ENCODE measurements around the gene PSORS1C1. TPM values are rescaled to one million over a fixed set of nuclear protein-coding genes. Genes with fewer than 3 reads are reported as not detected.

Gene PSORS1C1
- total and polyA plus RNA-seq, 5 donors, result 1.4 to 6.5 (median 4.5) TPM

DNA sequence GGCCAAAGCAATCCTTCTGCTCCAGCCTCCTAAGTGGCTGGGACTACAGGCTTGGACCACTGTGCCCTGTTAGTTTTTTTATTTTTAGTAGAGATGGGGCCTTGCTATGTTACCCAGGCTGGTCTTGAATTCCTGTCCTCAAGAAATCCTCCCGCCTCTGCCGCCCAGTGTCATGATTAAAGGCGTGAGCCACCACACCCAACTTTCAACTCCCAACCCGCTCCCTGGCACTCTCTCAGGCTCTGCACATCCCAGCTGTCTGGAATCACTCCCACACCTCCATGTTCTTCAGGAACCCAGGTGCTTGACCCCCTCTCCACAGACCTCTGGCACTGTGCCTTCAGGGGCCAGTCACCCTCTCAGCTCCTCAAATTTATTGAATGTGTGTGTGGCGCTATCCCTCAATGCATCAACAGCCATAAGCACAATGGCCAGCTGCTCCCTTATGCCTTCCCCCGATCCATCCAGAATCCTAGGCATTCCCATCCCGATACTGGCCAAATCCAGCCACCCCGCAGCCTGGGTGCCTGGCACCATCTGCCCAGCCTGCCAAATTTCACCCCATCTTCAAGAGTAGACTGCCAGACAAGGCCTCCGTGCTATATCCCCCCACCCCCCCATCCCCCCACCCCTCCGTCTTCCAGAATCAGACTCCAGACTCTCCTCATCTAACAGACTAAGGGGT, 56.5 kb downstream of the PSORS1C1 start:
- DNase-seq (no peak), ATAC-seq (no peak)
- no peak overlapping the region for H3K4me3 ChIP-seq (ENCODE audit: low read length)
- H3K27me3 ChIP-seq (ENCODE audit: control insufficient read depth, insufficient read depth), result no peaks in the 10 kb centered on the region
- no peaks in the 10 kb centered on the region for H3K9me3 ChIP-seq (ENCODE audit: control insufficient read depth, low read length)
- H3K27ac ChIP-seq (ENCODE audit: low read length), result no peak overlapping the region
- intact Hi-C loops (cut with DNase I), result no loop called here
- no peaks in the 10 kb centered on the region for H3K4me1 ChIP-seq (ENCODE audit: control insufficient read depth, insufficient read depth, low read length)
- 90% methylated on average over 10 of the region's 10 CpGs for WGBS

DNA sequence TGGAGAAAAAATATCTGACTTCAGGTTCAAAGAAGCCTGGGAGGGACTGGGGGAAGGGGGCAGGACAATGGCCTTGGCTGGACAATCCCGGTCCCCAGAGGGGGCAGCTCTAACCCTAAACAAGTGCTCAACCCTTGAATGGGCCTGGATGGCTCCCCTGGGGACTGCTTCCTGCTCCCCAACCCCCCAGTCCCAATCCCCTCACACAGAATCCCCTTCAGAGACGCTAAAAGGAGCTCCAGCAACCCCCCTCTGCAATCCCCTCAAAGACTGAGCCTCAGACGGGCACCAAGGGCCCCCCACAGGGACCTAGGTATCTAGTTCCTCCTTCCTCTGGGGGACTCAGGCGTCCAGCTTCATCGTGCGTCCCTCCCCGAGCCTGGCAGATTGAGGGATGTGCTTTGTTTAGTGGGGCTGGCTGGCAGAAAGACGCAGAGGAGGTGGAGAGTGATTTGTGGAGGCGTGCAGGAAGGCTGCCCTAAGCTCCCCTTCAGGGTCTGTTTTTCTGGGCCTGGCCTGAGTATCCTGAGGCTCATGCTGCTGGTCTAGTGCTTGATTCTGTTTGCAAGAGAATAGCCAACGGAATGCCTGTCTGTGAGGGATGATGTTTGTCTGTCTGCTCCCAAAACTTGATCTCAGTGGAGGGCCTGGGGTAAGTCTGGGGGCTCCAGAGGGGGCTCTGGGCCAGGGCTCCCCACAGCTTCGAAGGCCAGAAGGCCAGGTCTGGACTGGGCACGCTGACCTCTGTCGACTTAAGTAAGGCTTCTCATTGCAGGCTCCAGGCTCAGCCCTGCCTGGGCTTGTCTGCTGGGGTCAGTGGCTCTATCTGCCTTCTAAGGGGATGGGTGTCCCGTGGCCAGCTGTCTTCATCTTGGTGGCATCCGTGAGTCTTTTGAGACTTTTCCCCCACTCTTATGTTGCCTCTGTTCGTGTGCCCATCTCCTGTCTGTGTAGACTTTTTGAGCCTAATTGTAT, 57.6 kb downstream of the PSORS1C1 start:
- DNase-seq (no peak), ATAC-seq (no peak)
- H3K4me3 ChIP-seq (ENCODE audit: low read length), result no peak overlapping the region
- H3K4me1 ChIP-seq (ENCODE audit: control insufficient read depth, insufficient read depth, low read length), result no peaks in the 10 kb centered on the region
- no peaks in the 10 kb centered on the region for H3K27me3 ChIP-seq (ENCODE audit: control insufficient read depth, insufficient read depth)
- H3K9me3 ChIP-seq (ENCODE audit: control insufficient read depth, low read length), result no peaks in the 10 kb centered on the region
- no peak overlapping the region for H3K27ac ChIP-seq (ENCODE audit: low read length)
- WGBS, result 65% methylated on average over 16 of the region's 16 CpGs
- intact Hi-C loops (cut with DNase I), result no loop called here

DNA sequence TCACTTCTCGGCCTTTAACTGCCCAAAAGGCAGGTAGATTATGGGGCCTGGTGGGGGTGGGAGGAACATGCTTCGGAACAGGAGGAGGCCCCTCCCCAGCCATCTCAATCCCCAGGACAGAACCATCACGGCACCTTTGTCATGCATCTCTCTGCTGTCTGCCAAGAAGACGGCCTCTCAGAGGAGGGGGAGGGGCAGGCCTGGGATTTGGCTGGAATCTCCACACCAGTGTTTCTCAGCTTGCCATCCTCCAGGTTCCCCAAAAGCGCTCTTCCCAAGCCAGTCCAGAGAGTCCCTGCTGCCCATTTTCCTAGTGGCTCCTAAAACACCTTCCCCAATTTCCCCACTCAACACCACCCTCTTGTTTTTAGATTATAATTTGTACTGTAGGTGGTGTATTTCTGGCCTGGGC, 58.4 kb downstream of the PSORS1C1 start:
- 53% methylated on average over 5 of the region's 5 CpGs for WGBS
- ATAC-seq, result no peak
- Histone ChIP-seq H3K4me3 (ENCODE audit: low read length) (no peak overlapping the region), H3K27ac (ENCODE audit: low read length) (no peak overlapping the region), H3K9me3 (ENCODE audit: control insufficient read depth, low read length) (no peaks in the 10 kb centered on the region), H3K4me1 (ENCODE audit: control insufficient read depth, insufficient read depth, low read length) (no peaks in the 10 kb centered on the region), H3K27me3 (ENCODE audit: control insufficient read depth, insufficient read depth) (no peaks in the 10 kb centered on the region)
- DNase-seq, result no peak
- intact Hi-C loops (cut with DNase I), result no loop called here

DNA sequence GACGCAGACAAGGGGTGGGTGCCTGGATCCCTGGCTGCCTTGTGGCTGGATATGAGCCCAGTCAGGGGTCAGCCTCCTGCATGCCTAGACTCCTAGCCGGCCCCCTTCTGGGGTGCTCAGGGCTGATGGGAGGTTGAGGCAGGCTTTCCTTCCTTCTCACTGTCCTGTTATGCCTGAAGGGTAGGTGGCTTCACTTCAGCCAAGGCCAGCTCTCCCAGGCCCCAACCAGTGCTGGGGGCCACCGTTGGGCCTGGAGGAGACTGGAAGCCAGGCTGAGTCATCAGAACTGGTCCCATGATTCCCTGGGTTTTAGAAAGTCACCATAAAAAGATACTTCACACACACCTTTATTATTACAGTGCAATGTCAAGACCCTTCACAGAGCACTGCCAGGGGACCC, 58.8 kb downstream of the PSORS1C1 start:
- H3K4me3 ChIP-seq (ENCODE audit: low read length), result no peak overlapping the region
- no peaks in the 10 kb centered on the region for H3K27me3 ChIP-seq (ENCODE audit: control insufficient read depth, insufficient read depth)
- DNase-seq, result no peak
- H3K4me1 ChIP-seq (ENCODE audit: control insufficient read depth, insufficient read depth, low read length), result no peaks in the 10 kb centered on the region
- H3K27ac ChIP-seq (ENCODE audit: low read length), result no peak overlapping the region
- WGBS, result 64% methylated on average over 3 of the region's 3 CpGs
- ATAC-seq, result no peak
- no peaks in the 10 kb centered on the region for H3K9me3 ChIP-seq (ENCODE audit: control insufficient read depth, low read length)
- intact Hi-C loops (cut with DNase I), result no loop called here

DNA sequence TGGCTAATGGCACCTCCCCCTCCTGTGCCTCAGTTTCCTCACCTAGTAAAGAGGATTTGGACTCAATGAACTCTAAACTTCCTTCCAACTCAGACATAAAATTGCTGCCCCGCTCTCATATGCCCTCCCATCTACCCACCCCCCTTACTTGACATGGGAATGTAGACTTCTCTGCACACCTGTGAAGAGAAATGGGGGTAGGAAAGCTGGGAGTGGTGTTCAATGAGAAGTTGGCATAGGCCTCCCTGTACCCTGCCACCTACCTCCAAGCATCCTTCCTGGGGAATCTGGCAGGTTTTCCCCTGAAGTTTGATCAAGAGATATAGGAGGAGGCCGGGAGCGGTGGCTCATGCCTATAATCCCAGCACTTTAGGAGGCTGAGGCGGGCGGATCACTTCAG, 59.8 kb downstream of the PSORS1C1 start:
- Histone ChIP-seq H3K27me3 (ENCODE audit: control insufficient read depth, insufficient read depth) (no peaks in the 10 kb centered on the region), H3K4me3 (ENCODE audit: low read length) (no peak overlapping the region), H3K4me1 (ENCODE audit: control insufficient read depth, insufficient read depth, low read length) (no peaks in the 10 kb centered on the region), H3K9me3 (ENCODE audit: control insufficient read depth, low read length) (no peaks in the 10 kb centered on the region), H3K27ac (ENCODE audit: low read length) (no peak overlapping the region)
- no peak for ATAC-seq
- 91% methylated on average over 5 of the region's 5 CpGs for WGBS
- no peak for DNase-seq
- intact Hi-C loops (cut with DNase I), result no loop called here

DNA sequence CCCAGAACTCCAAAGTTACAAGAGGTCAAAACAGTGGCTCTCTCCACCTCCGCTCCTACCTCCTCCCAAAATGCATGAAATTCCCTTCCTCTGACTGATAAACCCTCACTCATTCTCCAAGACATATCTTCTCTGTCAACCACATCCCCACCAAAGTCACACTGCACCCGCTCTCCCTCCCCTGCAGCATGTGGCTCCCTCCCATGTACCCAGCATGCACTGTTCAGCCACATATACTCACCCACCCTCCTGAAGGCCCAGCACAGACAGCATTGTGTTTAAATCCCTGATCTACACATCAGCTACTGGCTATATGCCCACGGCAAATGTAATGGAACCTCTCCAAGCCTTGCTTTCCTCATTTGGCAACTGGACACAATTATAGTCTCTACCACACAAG, 61.4 kb downstream of the PSORS1C1 start:
- H3K4me1 ChIP-seq (ENCODE audit: control insufficient read depth, insufficient read depth, low read length), result no peaks in the 10 kb centered on the region
- ATAC-seq, result no peak
- intact Hi-C loops (cut with DNase I), result no loop called here

DNA sequence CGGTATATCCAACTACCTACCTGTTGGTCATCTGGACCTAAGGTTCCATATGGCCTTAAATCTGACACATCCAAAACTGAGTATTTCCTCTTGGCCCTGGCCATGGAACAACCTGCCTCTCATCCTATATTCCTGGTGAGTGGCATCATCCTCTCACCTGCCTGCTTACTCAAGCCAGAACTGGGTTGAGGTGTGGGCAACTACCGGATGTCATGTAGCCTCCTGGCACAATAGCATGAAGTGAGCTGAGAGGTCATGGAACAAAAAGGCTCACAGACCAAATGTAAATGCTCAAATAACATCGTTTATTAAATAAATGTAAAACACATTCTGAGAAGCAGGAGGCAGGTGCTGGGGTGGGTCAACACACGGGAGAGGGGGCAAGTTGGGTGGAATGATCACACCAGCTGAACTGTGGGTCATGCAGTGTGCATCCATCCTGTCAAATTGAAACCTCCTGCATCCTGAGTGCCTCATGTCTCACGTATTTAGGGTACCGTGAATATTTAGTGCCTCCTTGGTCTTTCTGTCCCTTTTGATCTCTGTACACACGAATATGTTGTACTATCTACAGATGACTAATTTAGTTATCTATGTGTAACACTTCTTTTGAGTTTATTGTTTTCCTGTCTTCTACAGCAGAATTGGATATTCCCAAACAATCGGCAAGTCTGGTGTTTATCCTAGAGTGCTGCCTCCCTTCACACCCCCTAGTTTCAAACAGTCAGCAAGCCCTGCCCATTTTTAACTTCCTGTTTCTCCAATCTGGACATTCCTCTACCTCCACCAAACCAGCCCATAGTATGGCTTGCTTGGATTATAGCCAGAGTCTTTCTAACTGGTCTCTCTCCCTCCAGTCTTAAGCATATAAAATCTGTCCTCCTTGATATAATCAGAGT, 63.8 kb downstream of the PSORS1C1 start:
- DNase-seq (no peak), ATAC-seq (peak in 1 of 2 donors; percentile 53)
- Histone ChIP-seq H3K4me1 (ENCODE audit: control insufficient read depth, insufficient read depth, low read length) (no peaks in the 10 kb centered on the region), H3K27me3 (ENCODE audit: control insufficient read depth, insufficient read depth) (no peaks in the 10 kb centered on the region), H3K9me3 (ENCODE audit: control insufficient read depth, low read length) (no peaks in the 10 kb centered on the region), H3K4me3 (ENCODE audit: low read length) (no peak overlapping the region), H3K27ac (ENCODE audit: low read length) (no peak overlapping the region)
- intact Hi-C loops (cut with DNase I), result no loop called here
- 71% methylated on average over 8 of the region's 8 CpGs for WGBS

More for the DNA sequence above, 61.4 kb downstream of the PSORS1C1 start:
- Histone ChIP-seq H3K27me3 (ENCODE audit: control insufficient read depth, insufficient read depth) (no peaks in the 10 kb centered on the region), H3K27ac (ENCODE audit: low read length) (no peak overlapping the region), H3K4me3 (ENCODE audit: low read length) (no peak overlapping the region), H3K9me3 (ENCODE audit: control insufficient read depth, low read length) (no peaks in the 10 kb centered on the region)
- 40% methylated on average over 3 of the region's 3 CpGs for whole genome bisulfite sequencing
- no peak for DNase-seq

DNA sequence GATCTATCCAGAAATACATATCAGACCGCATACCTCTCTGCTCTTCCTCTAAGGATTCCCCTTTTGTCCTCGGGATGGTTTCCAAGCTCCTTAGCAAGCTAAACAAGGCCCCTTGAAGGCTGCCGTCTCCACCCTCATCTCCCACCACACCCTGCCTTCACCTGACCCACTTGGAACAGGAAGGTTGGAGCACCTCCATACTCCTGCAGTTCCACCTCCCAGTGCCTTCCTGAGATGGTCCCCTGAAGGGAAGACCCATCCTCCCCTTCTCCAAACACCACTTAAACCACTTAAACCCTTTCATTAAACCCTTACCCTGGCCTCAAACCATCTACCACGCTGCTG, 64.4 kb downstream of the PSORS1C1 start:
- ATAC-seq (no peak), DNase-seq (no peak)
- H3K4me3 ChIP-seq (ENCODE audit: low read length), result no peak overlapping the region
- no peaks in the 10 kb centered on the region for H3K4me1 ChIP-seq (ENCODE audit: control insufficient read depth, insufficient read depth, low read length)
- intact Hi-C loops (cut with DNase I), result no loop called here
- no peaks in the 10 kb centered on the region for H3K9me3 ChIP-seq (ENCODE audit: control insufficient read depth, low read length)
- WGBS, result 66% methylated on average over 4 of the region's 4 CpGs
- H3K27ac ChIP-seq (ENCODE audit: low read length), result no peak overlapping the region
- H3K27me3 ChIP-seq (ENCODE audit: control insufficient read depth, insufficient read depth), result no peaks in the 10 kb centered on the region

DNA sequence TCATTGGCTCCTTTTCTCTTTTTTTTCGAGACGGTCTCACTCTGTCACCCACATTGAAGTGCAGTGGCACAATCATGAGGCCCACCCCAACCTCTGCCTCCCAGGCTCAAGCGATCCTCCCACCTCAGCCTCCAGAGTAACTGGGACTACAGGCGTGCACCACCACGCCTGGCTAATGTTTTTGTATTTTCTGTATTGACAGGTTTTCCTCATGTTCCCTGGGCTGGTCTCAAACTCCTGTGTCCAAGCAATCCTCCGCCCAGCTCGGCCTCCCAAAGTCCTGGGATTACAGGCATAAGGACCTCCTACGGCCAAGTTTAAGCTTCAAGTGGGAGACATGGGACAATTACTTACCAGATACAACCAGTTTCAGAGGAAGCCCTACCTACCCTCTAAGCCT, 65.3 kb downstream of the PSORS1C1 start:
- Histone ChIP-seq H3K9me3 (ENCODE audit: control insufficient read depth, low read length) (no peaks in the 10 kb centered on the region), H3K27ac (ENCODE audit: low read length) (peak overlapping the region; percentile 39), H3K27me3 (ENCODE audit: control insufficient read depth, insufficient read depth) (no peaks in the 10 kb centered on the region), H3K4me1 (ENCODE audit: control insufficient read depth, insufficient read depth, low read length) (no peaks in the 10 kb centered on the region), H3K4me3 (ENCODE audit: low read length) (peak overlapping the region; percentile 17)
- intact Hi-C loops (cut with DNase I), result no loop called here
- ATAC-seq (no peak), DNase-seq (no peak)
- WGBS, result 95% methylated on average over 8 of the region's 8 CpGs

DNA sequence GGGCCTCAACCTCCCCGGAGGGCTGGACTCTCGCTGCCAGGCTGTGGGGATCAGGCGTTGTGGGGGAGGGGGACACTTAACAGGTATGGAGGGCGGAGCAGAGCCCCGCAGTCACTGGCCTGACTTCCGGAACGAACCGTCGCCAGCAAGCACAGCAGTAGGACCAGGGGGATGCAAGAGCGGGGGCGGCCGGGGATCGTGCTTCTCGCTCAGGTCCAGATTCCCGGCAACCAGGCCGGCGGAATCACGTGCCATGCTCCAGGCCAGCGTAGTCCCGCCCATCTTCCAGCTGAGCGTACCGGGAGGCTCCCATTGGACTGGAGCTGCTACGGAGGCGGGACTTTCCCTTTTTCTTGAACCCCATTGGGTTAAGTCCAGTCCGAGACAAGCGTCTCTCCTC, 65.9 kb downstream of the PSORS1C1 start:
- ATAC-seq (peak; percentile 95 to 99), DNase-seq (peak; percentile 80 to 92 (median 91))
- Histone ChIP-seq H3K4me3 (ENCODE audit: low read length) (peak overlapping the region; percentile 17), H3K27me3 (ENCODE audit: control insufficient read depth, insufficient read depth) (no peaks in the 10 kb centered on the region), H3K9me3 (ENCODE audit: control insufficient read depth, low read length) (no peaks in the 10 kb centered on the region), H3K4me1 (ENCODE audit: control insufficient read depth, insufficient read depth, low read length) (no peaks in the 10 kb centered on the region), H3K27ac (ENCODE audit: low read length) (peak overlapping the region; percentile 39)
- 56% methylated on average over 26 of the region's 26 CpGs for WGBS
- intact Hi-C loops (cut with DNase I), result no loop called here

Measured in right cardiac atrium (tissue), 5 donors.